ENCODE measurements around the gene PPP6R2. TPM values are rescaled to one million over a fixed set of nuclear protein-coding genes. Genes with fewer than 3 reads are reported as not detected.

PPP6R2 gene
- total and polyA plus RNA-seq, 2 of the 8 experiments (the other 6 are each of a cell fraction or from before 2014, with no cell fraction given), result 25.0 to 32.2 TPM

DNA sequence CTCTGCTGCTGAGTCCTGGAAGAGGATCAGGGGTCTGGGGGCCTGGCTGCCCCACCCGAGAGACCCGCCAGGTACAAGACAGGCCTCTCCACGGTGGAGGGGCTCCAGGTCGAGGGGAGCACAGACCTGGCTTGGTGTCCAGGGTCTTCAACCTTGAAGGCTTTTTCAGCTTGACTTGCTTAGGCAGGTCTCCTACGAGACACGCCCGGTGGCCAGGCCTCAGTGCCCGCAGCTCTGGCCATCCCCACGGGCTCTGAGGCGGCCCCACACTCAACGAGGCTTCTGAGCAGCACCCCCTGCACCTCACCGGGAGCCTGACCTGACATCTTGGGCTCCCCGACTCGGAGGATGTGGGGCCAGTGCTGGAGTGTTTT is 29.1 kb upstream of the PPP6R2 start:
- Histone ChIP-seq H3K4me1 (replicated peaks in 1 of 4; ENCODE audit: control insufficient read depth in 3 of 4, insufficient read depth in 4 of 4, low read length in 3 of 4) (peaks cover 0 to 10% (median 5%) of the 10 kb centered on the region in 4 experiments; a peak in 3 of 7 replicates), H4K5ac (ENCODE audit: insufficient read length, low read depth, low read length) (no peak overlapping the region), H4K91ac (replicated peaks; ENCODE audit: insufficient read length, low read length) (no peak overlapping the region), H3K79me2 (ENCODE audit: control insufficient read depth in 1 of 2, insufficient read depth in 2 of 2, low read length in 2 of 2) (no peaks in the 10 kb centered on the region), H3K23me2 (ENCODE audit: low read depth, low read length) (no peaks in the 10 kb centered on the region; the same call in 1 of the 2 replicates), H2BK15ac (ENCODE audit: low read length) (0 out of 2 replicates have a peak overlapping the region, but pooled peaks have one; percentile 72), H3K14ac (ENCODE audit: insufficient read length) (no peak overlapping the region), H4K8ac (ENCODE audit: extremely low read depth, insufficient read depth, low read length) (no peak overlapping the region; the same call in 1 of the 2 replicates), H3K4me2 (ENCODE audit: insufficient read depth in 1 of 2, low read depth in 2 of 2, low read length in 2 of 2) (no peak overlapping the region), H2BK20ac (ENCODE audit: low read length) (no peak overlapping the region), H3K18ac (ENCODE audit: extremely low read depth, low read length) (no peak overlapping the region), H3K27me3 (replicated peaks in 1 of 4; ENCODE audit: control insufficient read depth in 3 of 4, extremely low read depth in 1 of 4, insufficient read depth in 3 of 4, low read length in 3 of 4) (no peaks in the 10 kb centered on the region; a peak in 1 of 7 replicates), H3K9me3 (ENCODE audit: insufficient read depth in 2 of 2, low read depth in 1 of 2, low read length in 1 of 2) (no peaks in the 10 kb centered on the region), H2AK5ac (ENCODE audit: low read depth, low read length) (no peak overlapping the region), H3K4me3 (ENCODE audit: extremely low read depth in 1 of 4, insufficient read depth in 2 of 4, low read depth in 3 of 4, low read length in 4 of 4) (no peak overlapping the region), H2AFZ (ENCODE audit: low read length) (no peak overlapping the region), H3K36me3 (ENCODE audit: control insufficient read depth in 2 of 4, insufficient read depth in 4 of 4, low read length in 3 of 4) (no peaks in the 10 kb centered on the region), H3K56ac (replicated peaks; ENCODE audit: insufficient read length, low read depth, low read length) (no peak overlapping the region), H3K23ac (ENCODE audit: insufficient read length) (no peak overlapping the region), H3K79me1 (ENCODE audit: low read depth, low read length) (no peaks in the 10 kb centered on the region), H2BK5ac (ENCODE audit: low read depth, low read length) (peak overlapping the region; percentile 71), H2BK12ac (ENCODE audit: low read depth, low read length) (no peak overlapping the region), H3K4ac (replicated peaks; ENCODE audit: insufficient read length, low read depth, low read length) (no peak overlapping the region), H3K27ac (ENCODE audit: low read depth, low read length) (no peak overlapping the region), H2BK120ac (replicated peaks; ENCODE audit: low read depth, low read length) (no peak overlapping the region), H3K9ac (replicated peaks in 1 of 4; ENCODE audit: extremely low read depth in 1 of 4, low read depth in 3 of 4, low read length in 3 of 4) (no peak overlapping the region), H4K20me1 (replicated peaks in 1 of 2; ENCODE audit: control insufficient read depth in 1 of 2, insufficient read depth in 2 of 2, low read length in 2 of 2) (no peaks in the 10 kb centered on the region)
- CTCF ChIA-PET (ENCODE audit: partially characterized antibody), result interaction anchor here (0.9 to 1.7 kb wide), 3 partner anchors 10 to 40 kb away, joined by 3 to 5 read pairs (median 4); no protein-coding TSS in a partner anchor
- POLR2A ChIA-PET (ENCODE audit: partially characterized antibody), result interaction anchor here (1.3 kb wide), 1 partner anchor 21 kb away, joined by 3 read pairs; no protein-coding TSS in a partner anchor
- no peak for FAIRE-seq
- DNase-seq (ENCODE audit: low read depth in 1 of 2, low spot score in 2 of 2), result no peak
- WGBS, 2 experiments (ENCODE audit: extremely low coverage in 1 of 2, insufficient coverage in 1 of 2, insufficient read length in 1 of 2, insufficient replicate concordance in 2 of 2, low coverage in 1 of 2, low lambda C conversion rate in 2 of 2, missing lambda C conversion rate in 1 of 2), result 91% methylated on average over 14 of the region's 14 CpGs; no CpG with 5 or more reads in 1 of the 2 experiments
- TF ChIP-seq SUZ12 (IDR thresholded peaks at IDR 0.05; ENCODE audit: low read length) (no peak), ASH2L (IDR thresholded peaks at IDR 0.05; ENCODE audit: low read length) (no peak), RBBP5 (IDR thresholded peaks at IDR 0.05; ENCODE audit: borderline replicate concordance, low read depth, low read length) (no peak), JUN (IDR thresholded peaks at IDR 0.05; ENCODE audit: low read depth, low read length) (no peak), RNF2 (IDR thresholded peaks at IDR 0.05; ENCODE audit: borderline replicate concordance, low read depth, low read length, missing control alignments, poor library complexity, severe bottlenecking) (no peak), KDM4A (IDR thresholded peaks at IDR 0.05; ENCODE audit: low read depth, low read length, severe bottlenecking) (no peak), BRCA1 (IDR thresholded peaks at IDR 0.05; ENCODE audit: low read depth, low read length) (no peak), CHD2 (IDR thresholded peaks at IDR 0.05; ENCODE audit: low read length) (no peak), CTBP2 (IDR thresholded peaks at IDR 0.05; ENCODE audit: borderline replicate concordance, insufficient read depth, insufficient read length, low read length) (no peak), TEAD4 (IDR thresholded peaks at IDR 0.05; ENCODE audit: low read depth, low read length) (no peak), KDM1A (IDR thresholded peaks at IDR 0.05; ENCODE audit: borderline replicate concordance, low read length) (no peak), ZNF274 (IDR thresholded peaks at IDR 0.05; ENCODE audit: borderline replicate concordance, extremely low read depth, low read length) (no peak), CBX5 (IDR thresholded peaks at IDR 0.05; ENCODE audit: low read depth, low read length) (no peak), NANOG (IDR thresholded peaks at IDR 0.05; ENCODE audit: insufficient read depth, low read depth, low read length, poor library complexity, severe bottlenecking) (no peak)
